HK-2 (cell line): ENCODE measurements around the gene CCR5AS.
"Not testable (repeated sequence)": the region's sequence is repeated elsewhere in the genome, so short reads cannot be mapped to it uniquely, and the experiment has no call there.

Experiments
- DNase-seq: peaks from one replicate; pipeline ENCODE4 v3.0.0-alpha.2; 2018; ENCODE audit not compliant: unreplicated experiment

CCR5AS gene

DNA sequence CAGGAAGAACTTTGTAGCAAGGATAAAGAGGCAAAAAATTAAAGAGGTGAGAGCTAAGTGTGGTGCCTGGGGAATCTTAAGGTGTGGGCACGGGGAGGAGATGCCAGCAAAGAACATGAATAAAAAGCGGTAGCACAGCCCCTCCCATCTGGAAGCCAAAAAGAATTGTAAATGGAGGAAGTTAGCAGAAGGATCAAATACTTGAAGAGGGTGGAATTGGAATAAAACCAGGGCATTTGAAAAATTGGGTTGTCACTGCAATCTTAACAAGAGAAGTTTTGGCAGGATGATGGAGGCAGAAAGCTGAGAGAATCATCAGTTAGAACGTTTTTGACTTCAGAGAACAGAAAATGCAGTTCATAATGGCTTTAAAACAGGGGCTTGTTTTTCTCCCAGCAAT lies 50.6 kb downstream of the CCR5AS start:
- no peak for DNase-seq

DNA sequence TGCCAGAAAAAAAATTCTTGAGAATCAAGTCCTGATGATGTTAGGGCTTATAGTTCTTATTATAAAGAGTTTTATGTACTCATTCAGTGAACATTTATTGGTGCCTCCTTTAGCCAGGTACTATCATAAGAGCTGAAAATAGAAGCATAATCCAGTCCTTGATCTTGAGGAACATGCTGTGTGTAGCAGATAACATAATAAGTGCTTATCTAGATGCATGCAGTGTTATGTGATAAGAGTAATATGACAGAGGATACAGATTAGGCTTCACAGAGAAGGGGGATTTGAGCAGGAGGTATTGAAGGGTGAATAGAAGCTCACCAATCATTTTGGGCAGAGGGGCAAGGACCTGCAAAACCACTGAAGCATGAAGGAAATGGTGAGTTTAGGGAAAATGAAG lies 51.9 kb downstream of the CCR5AS start:
- DNase-seq: no peak

DNA sequence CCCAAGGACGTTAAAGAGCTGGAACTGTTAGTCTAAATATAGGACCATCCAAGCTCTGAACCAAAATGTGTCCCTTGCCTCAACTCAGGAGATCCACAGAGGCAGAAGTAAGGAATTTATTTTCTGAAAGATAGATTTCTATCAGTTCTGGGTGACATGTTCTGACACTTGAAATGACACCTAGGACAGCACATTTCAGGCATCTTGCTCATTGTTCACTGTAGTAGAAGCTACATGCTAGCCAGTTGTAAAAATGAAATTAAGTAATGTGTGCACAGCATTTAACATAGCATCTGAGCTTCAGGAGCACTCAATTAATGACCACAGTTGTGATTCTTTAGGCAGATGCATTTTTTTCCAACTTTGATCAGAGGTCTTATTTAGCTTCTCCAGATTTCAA lies 52.4 kb downstream of the CCR5AS start:
- no peak for DNase-seq

DNA sequence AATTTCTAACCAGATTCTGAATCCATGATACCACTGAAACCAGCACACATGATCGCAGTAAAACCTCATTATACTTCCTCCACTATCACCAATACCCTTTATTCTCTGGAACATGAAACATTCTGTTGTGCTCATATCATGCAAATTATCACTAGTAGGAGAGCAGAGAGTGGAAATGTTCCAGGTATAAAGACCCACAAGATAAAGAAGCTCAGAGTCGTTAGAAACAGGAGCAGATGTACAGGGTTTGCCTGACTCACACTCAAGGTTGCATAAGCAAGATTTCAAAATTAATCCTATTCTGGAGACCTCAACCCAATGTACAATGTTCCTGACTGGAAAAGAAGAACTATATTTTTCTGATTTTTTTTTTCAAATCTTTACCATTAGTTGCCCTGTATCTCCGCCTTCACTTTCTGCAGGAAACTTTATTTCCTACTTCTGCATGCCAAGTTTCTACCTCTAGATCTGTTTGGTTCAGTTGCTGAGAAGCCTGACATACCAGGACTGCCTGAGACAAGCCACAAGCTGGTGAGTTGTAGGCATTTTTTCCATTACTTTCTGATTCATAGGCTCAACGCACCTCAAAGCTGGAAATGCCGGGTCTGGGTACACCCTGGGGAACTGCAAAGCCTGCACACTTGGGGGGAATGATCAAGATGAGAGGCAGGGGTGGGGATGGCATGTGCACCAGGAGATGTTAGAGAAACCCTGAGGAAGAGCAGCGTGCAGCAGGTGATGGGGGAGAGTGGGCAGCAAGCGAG lies 53.0 kb downstream of the CCR5AS start, which contains the start of gene CCR2:
Gene CCR2 (plus strand): TSS at position 465 of the 764 bp plus-strand sequence. CDS start 3,417 bp downstream, outside the sequence.
- DNase-seq: no peak

DNA sequence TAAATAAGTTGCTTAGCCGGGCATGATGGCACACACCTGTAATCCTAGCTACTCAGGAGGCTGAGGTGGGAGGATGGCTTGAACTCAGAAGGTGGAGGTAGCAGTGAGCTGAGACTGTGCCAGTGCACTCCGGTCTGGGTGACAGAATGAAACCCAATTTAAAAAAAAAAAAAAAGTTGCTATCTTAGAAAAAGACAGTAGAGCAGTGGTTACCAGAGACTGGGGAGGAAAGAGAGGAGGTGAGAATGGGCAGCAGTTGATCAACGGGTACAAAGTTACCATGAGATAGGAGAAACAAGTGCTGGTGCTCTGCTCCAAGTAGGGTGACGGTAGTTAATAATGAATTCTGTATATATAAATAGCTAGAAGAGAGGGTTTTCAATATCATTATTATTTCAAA lies 53.8 kb downstream of the CCR5AS start:
- no peak for DNase-seq

DNA sequence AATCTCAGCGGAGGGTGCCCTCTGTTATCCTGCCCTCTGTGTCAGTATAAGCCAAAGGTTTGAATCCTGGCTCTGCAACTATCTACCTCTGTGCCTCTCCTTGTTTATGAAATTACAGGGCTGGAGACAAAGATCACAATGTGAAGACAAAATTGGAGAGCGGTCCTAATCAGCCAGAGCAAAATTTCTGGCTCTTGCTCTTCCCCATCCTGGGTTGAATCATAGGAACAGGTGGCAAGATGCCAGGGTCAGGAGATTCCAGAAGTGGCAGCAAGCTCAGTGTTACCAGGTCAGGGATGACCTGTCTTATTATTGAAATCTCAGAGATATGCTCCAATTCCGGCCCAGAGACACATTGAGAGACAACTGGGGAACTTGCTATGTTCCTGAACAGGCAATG lies 55.2 kb downstream of the CCR5AS start:
- no peak for DNase-seq

DNA sequence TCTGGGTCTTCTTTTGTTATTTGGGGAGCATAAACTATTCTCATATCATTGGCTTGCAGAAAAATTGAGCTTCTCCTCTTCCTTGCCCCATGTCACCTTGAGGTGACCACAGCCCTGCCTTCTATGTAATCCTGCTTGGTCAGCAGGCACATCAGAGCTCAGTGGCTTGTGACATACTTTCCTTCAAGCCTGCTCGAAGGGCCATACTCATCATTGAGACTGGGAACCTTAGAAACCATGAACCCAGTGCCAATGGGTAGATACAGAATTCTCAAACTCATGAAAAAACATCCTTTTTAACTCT lies 56.7 kb downstream of the CCR5AS start:
- no peak for DNase-seq

DNA sequence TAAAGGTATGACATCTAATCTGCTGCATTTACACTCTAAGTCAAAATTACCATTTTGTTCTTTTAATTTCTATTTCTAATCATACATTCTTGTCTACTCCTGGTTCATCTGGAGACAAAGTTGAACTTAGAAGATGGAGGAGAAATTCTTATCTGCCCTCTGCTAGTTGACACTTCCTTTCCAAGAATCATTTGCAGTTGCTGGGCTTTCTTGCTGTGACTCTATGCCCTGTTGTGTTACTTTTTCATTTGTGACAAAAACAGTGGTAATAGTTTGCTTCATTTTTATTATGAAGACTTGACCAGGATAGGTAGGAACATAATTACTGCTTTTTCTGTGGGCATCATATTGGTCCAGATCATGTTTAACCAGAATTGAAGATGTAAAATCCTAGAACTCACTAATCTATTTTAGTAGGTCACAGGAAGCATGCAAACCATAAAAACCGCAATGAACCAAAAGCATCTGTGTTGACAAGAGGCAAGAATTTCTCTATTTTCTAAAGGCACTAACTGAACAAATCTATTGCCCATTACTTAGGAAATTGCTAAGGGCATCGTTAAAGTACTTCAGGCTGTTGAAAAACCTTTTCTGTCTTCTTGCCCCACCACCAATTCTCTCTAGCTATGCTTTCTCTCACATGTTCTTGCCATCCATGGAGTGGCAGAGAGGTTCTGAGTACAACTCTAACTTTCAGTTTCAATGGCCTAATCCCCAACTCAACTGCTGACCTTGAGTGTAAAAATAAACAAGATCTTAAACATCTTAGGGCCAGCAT lies 57.2 kb downstream of the CCR5AS start:
- DNase-seq: no peak

DNA sequence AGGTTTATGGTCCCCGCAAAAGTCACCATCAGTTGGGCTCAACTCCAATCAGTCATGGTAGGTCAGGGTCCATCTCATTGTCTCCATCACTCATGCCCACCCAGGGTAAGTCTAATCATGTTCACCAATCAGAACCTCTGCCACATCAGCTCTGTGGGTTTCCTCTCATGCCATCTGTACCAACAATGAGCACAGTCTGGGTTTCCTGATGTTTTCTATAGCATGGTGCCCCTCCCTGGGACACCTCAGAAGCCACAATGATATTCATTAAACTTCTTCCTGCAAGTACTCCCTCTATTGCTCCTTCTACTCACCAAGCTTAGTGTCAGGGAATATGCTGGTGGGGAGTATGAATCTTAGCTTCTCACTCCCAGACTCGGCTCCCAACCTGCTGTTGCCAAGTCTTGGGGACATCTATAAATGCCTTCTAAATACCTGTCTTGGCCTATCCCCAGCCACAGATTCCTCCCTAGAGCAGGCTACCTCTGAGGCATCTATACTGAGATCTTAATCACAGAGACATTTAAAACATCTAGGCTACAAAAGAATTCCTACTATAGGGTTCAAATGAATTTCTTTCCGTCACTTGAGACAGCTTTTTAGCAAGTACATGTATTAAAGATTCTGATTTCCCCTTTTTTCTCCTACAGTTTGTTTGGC lies 57.9 kb downstream of the CCR5AS start:
- no peak for DNase-seq

DNA sequence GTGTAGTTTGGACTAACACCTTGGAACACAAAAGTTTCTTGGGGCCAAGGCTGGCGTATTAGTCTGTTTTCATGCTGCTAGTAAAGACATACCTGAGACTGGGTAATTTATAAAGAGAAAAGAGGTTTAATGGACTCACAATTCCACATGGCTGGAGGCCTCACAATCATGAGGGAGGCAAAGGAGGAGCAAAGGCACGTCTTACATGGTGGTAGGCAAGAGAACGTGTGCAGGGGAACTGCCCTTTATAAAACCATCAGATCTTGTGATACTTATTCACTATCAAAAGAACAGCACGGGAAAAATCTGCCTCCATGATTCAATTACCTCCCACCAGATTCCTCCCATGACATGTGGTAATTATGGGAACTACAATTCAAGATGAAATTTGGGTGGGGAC lies 62.4 kb downstream of the CCR5AS start:
- DNase-seq: no peak

DNA sequence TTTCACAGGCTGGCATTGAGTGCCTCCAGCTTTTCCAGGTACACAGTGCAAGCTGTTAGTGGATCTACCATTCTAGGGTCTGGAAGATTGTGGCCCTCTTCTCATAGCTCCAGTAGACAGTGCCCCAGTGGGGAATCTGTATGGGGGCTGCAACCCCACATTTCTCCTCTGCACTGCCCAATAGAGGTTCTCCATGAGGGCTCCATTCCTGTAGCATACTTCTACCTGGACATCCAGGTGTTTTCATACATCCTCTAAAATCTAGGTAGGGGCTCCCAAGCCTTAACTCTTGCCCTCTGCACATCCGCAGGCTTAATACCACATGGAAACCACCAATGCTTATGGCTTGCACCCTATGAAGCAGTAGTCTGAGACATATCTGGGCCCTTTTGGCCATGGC lies 68.0 kb downstream of the CCR5AS start:
- DNase-seq: no peak

DNA sequence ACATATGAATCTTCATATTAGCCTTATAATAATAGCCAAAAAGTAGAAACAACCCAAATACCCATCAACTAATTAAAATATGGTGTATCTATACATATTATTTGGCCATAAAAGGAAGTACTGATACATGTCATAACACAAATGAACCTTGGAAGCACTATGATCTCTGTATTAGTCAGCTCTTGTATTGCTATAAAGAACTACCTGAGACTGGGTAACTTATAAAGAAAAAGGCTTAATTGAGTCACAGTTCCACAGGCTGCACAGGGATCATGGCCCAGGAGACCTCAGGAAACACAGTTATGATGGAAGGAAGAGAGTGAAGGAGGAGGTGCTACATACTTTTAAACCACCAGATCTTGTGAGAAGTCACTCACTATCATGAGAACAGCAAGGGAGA lies 69.0 kb downstream of the CCR5AS start:
- no peak for DNase-seq

DNA sequence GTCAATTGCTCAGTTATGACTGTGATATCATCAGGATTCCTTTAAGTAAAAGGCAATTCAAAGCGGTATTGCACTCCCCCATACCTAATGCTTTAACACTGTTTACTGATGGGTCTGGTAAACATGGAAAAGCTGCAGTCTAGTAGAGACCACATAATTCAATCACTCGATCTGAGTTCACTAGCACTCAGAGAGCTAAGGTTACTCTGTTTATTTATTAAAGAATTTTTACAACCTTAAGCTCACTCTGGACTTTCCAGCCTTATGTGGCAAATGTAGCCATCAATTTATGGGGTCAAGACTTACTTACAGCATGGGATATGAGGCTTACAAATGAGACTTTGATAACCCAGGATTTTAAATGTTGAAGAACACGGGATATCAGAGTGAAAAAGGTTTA lies 71.3 kb downstream of the CCR5AS start:
- no peak for DNase-seq

DNA sequence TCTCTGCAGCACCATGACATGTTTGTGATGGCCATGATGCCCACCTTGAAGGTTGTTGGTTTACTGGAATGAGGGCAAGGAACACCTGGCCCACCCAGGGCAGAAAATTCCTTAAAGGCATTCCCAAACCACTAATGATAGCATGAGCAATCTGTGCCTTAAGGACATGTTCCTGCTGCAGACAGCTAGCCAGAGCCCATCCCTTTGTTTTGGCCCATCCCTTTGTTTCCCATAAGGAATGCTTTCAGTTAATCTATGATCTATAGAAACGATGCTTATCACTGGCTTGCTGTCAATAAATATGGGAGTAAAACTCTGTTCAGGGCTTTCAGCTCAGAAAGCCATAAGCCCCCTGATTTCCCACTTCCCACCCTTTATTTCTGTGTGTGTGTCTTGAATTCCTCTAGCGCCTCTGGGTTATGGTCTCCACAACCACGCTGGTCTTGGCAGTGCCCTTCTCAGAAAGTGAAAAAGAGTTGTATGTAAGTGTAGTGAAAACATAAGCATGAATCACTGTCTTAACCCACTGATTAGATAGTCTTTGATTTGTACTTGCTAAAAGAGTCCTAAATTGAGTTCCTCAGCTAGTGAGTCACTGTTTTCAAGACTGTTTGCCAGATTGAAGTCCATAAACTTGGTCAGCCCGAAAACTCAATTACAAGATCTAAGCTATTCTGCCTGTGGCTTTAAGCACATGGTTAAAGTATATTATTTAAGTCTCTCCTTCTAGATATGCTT lies 72.0 kb downstream of the CCR5AS start:
- DNase-seq: no peak

DNA sequence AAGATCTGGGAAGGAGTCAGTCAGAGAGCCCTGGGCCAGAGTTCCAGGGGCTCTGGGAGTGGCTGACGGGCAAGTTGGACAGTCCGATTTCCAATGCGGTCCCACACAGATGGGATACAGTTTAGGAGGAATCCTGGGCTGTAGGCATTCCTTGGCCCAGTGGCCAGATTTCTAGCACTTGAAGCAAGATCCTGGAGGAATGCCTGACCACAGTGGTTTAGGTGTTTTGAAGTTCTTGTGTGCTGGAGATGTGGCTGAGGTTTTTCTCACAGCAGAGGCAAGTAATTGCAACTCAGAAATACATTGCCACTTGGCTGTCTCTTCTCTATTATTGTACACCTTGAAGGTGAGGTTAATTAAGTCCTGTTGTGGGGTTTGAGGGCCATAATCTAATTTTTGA lies 76.2 kb downstream of the CCR5AS start:
- not testable (repeated sequence) for DNase-seq

DNA sequence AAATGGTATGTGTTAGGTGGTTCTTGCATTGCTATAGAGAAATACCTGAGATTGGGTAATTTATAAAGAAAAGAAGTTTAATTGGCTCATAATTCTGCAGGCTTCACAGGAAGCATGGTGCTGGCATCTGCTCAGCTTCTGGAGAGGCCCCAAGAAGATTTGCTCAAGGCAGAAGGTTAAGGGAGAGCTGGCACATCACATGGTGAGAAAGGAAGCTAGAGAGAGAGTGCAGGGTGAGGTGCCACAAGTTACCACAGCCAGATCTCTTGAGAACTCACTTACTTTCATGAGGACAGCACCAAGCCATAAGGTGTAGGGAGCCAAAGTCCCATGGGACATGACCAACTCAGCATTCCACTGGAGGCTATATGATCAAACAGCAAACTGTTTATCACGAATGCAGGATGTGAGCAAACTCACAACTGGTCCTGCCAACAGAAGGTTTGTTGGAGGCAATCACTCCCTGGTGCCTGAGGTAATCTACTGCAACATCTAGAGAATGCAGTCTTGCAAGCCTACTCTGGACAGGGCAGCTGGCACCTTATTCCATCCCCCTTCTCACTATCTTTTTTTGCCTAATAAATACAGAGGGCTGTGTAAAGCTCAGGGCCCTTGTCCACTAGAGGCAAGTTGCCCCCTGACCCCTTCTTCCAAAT lies 81.1 kb downstream of the CCR5AS start:
- DNase-seq: no peak

DNA sequence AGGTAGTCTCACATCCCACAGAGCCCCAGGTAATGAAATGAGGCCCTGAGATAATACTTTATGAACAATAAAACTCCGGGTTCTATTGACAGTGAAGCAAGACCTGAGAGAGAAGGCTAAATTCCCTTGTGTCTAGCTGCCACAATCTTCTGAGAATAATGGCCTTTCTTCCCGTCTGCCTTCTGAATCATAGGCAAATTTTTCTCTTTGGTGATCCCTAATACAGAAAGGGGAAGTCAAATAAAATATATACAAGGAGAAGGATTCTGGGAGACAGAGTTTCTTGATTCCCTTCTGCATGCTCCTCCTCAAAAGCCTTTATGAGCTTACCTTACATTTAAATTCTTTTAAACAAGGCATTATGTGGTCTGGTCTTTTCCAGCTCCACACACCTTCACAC lies 82.8 kb downstream of the CCR5AS start:
- DNase-seq: no peak

DNA sequence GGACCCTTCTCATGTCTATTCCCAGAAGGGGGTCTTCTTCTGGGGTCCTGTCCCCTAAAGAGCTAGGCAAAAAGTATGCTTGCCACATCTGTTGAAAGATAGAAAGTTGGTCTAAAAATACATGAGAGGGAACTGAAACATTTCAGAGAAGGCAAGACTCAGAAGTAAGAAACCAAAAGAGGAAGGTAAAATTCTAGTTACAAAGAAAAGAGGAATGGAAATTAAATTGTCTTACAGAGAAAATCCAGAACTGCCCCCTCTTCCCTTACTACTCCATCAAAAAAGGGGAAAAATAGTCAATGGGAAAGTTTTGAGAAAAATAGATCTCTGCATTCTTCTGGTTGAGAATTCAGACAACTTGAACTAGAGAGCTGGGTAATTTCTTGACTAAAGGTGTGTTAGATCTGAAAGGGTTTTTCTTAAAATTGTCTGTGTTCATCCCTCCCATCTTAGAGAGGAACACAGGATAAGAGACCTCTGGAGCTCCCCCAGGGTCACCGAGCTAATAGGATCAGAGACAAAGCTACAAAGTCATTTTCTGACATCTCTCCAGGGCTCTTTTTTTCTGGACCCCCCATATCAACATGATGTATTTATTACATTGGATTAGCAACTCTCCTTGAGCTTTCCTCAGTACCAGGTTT lies 85.3 kb downstream of the CCR5AS start:
- no peak for DNase-seq

DNA sequence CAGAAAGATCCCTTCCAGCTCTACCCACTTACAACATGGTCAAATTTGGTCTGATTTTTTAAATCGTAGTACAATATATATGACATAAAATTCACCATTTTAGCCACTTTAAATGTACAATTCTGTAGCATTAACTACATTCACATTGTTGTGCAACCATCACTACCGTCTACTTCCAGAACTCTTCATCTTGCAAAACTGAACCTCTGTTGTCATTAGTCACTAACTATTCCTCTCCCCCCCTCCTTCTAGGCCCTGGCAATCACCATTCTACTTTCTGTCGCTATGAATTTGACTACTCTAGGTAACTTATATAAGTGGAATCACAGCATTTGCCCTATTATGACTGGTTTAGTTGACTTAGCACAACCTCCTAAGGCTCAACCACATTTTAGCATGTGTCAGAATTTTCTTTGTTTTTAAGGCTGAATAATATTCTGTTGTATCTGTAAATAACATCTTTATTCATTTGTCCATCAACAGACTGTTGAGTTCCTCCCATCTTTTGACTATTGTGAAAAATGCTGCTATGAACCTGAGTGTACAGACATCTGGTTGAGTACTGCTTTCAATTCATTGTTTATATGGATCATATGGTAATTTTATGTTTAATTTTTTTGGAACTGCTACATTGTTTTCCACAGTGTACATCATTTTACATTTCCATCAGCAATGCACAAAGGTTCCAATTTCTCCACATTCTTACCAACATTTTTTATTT lies 88.5 kb downstream of the CCR5AS start:
- no peak for DNase-seq

DNA sequence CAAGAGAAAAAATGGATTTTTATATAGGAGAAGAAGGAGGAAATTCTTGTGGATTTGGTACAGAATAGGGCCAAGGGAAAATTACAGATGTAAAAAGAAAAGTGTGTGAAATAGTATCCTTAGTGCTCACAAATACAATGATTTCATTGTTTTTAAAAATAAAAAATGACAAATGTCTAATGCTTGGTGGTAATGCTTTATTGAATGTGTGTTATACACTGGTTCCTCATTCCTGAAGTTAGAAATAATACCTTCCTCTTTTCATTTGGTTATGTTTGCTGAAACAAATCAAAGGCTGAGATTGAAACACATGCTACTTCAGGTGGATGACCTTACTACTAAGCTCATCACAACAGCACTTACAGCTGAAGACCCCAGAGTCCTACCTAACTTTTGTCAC lies 90.7 kb downstream of the CCR5AS start:
- no peak for DNase-seq

DNA sequence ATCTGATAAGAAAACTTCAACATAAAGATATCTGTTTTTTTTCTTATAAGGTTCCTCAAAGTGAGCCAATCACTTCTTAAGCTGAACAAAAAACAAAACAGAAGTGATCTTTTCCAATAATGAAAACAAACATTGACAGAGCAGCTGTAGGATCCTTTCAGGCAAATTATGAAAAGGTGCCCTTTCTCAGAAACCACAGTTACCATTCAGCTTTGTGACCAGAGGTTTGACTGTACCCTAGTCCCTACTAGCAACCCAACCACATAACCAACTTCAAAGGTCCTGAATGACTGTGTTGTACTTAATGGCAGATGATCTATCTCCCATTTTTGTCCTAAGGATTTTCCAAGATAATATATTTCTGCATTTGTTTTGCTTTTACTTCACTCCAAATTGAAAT lies 92.3 kb downstream of the CCR5AS start:
- DNase-seq: no peak
